ENCODE data around the gene POU2F2. TPM values are rescaled to one million over a fixed set of nuclear protein-coding genes. Genes with fewer than 3 reads are reported as not detected.

POU2F2 gene
- total and polyA plus RNA-seq, 7 donors = 0.14 to 0.86 (median 0.43) TPM

- no peak for TF ChIP-seq CTCF (IDR thresholded peaks at IDR 0.05)
- H3K4me1 ChIP-seq = no peaks in the 10 kb centered on the region
- no peak for DNase-seq
- no peaks in the 10 kb centered on the region for H3K36me3 ChIP-seq (ENCODE audit: insufficient read depth in 1 of 2, low read depth in 1 of 2)
- no peak overlapping the region for H3K27ac ChIP-seq
- H3K27me3 ChIP-seq (ENCODE audit: insufficient read depth in 3 of 3, low read length in 2 of 3) = peaks cover 0 to 16% (median 0%) of the 10 kb centered on the region in 3 donors
- no peaks in the 10 kb centered on the region for H3K9me3 ChIP-seq
- ATAC-seq = no peak
- intact Hi-C loops (cut with DNase I) = no loop called here
- 12 to 15% (median 14%) methylated on average over 13 to 28 of the region's 28 CpGs for WGBS, 3 donors
- H3K4me3 ChIP-seq = no peak overlapping the region
Measured at GRCh38 chr19:42095814-42096230, 36.4 kb downstream of the POU2F2 start.

GRCh38 chr19:42095142-42095813, 37.0 kb downstream of the POU2F2 start:
- TF ChIP-seq CTCF (IDR thresholded peaks at IDR 0.05) = no peak
- no peak for ATAC-seq
- WGBS, 3 donors = 76 to 79% (median 76%) methylated on average over 36 of the region's 36 CpGs
- no peaks in the 10 kb centered on the region for H3K4me1 ChIP-seq
- no peaks in the 10 kb centered on the region for H3K36me3 ChIP-seq (ENCODE audit: insufficient read depth in 1 of 2, low read depth in 1 of 2)
- DNase-seq = peak in 1 of 2 donors; percentile 24
- no peak overlapping the region for H3K4me3 ChIP-seq
- H3K27me3 ChIP-seq (ENCODE audit: insufficient read depth in 3 of 3, low read length in 2 of 3) = peaks cover 0 to 16% (median 0%) of the 10 kb centered on the region in 3 donors
- intact Hi-C loops (cut with DNase I) = no loop called here
- H3K27ac ChIP-seq = no peak overlapping the region
- no peaks in the 10 kb centered on the region for H3K9me3 ChIP-seq

- WGBS, 3 donors = 41 to 55% (median 51%) methylated on average over 4 of the region's 4 CpGs
- no peaks in the 10 kb centered on the region for H3K9me3 ChIP-seq
- DNase-seq (no peak), ATAC-seq (no peak)
- no peaks in the 10 kb centered on the region for H3K36me3 ChIP-seq (ENCODE audit: insufficient read depth in 1 of 2, low read depth in 1 of 2)
- no peak overlapping the region for H3K27ac ChIP-seq
- no peak overlapping the region for H3K4me3 ChIP-seq
- intact Hi-C loops (cut with DNase I) = no loop called here
- TF ChIP-seq CTCF (IDR thresholded peaks at IDR 0.05) = no peak
- no peaks in the 10 kb centered on the region for H3K4me1 ChIP-seq
- H3K27me3 ChIP-seq (ENCODE audit: insufficient read depth in 3 of 3, low read length in 2 of 3) = peaks cover 0 to 16% (median 0%) of the 10 kb centered on the region in 3 donors
Measured at GRCh38 chr19:42093926-42094325, 38.3 kb downstream of the POU2F2 start.

- Histone ChIP-seq H3K36me3 (ENCODE audit: insufficient read depth in 1 of 2, low read depth in 1 of 2) (no peaks in the 10 kb centered on the region), H3K27ac (no peak overlapping the region), H3K4me3 (no peak overlapping the region), H3K4me1 (no peaks in the 10 kb centered on the region), H3K27me3 (ENCODE audit: insufficient read depth in 3 of 3, low read length in 2 of 3) (peaks cover 0 to 16% (median 0%) of the 10 kb centered on the region in 3 donors), H3K9me3 (no peaks in the 10 kb centered on the region)
- 45 to 60% (median 55%) methylated on average over 4 of the region's 4 CpGs for WGBS, 3 donors
- TF ChIP-seq CTCF (IDR thresholded peaks at IDR 0.05) = no peak
- no peak for ATAC-seq
- intact Hi-C loops (cut with DNase I) = no loop called here
- no peak for DNase-seq
Measured at GRCh38 chr19:42093505-42093904, 38.7 kb downstream of the POU2F2 start.

GRCh38 chr19:42092350-42092749, 39.9 kb downstream of the POU2F2 start:
- peak; percentile 32 to 75 (median 50) for ATAC-seq

More at GRCh38 chr19:42092350-42092749, 39.9 kb downstream of the POU2F2 start:
- Histone ChIP-seq H3K4me1 (no peaks in the 10 kb centered on the region), H3K27me3 (ENCODE audit: insufficient read depth in 3 of 3, low read length in 2 of 3) (peaks cover 0 to 13% (median 0%) of the 10 kb centered on the region in 3 donors), H3K4me3 (no peak overlapping the region), H3K36me3 (ENCODE audit: insufficient read depth in 1 of 2, low read depth in 1 of 2) (no peaks in the 10 kb centered on the region), H3K27ac (no peak overlapping the region), H3K9me3 (no peaks in the 10 kb centered on the region)
- peak; percentile 28 for TF ChIP-seq CTCF (IDR thresholded peaks at IDR 0.05)
- 20 to 30% (median 25%) methylated on average over 5 of the region's 5 CpGs for WGBS, 3 donors
- no peak for DNase-seq
- intact Hi-C loops (cut with DNase I) = no loop called here

All from psoas muscle (tissue), 8 donors.